GM18873 (cell line): ENCODE data around the gene KCNJ8.
"Not testable (repeated sequence)": the region's sequence is repeated elsewhere in the genome, so short reads cannot be mapped to it uniquely, and the experiment has no call there.

ENCODE experiments used
- ATAC-seq: cut with Tn5 transposase; IDR thresholded peaks from one replicate; pipeline ENCODE4 v1.9.1; 2021; ENCODE audit warnings: mild to moderate bottlenecking, moderate library complexity, moderate number of reproducible peaks; ENCODE audit not compliant: unreplicated experiment, low FRiP score

KCNJ8 gene

GRCh38 chr12:21774358-21775132 is at the start of gene KCNJ8:
TSS of gene KCNJ8 (minus strand) at chr12:21774706. CDS start at chr12:21773616, 1,090 bp downstream.
- no peak for ATAC-seq

DNA sequence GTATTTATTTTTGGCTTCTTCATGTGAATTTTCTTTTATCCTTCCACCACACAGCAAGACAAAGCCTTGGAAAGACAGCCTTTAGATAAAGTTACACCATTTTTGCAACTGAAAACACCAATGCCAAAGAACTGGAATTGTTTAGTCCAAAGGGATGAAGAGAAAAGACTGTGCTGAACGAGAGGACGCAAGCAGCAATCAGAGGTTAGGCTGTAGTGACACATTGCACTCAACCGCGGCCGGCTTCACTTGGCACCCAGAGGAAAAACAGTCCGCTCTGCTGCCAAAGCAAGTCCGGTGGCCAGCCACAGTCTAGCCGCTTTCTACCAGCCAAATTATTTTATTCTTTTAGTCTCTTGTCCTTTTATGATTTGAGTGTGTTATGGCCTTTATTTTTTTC is 49.1 kb upstream of the KCNJ8 start:
- no peak for ATAC-seq

GRCh38 chr12:21819678-21820077 is 45.2 kb upstream of the KCNJ8 start:
- no peak for ATAC-seq

- ATAC-seq, result no peak
Observed at GRCh38 chr12:21819236-21819635, 44.7 kb upstream of the KCNJ8 start.

- ATAC-seq, result no peak
Observed at GRCh38 chr12:21818627-21819026, 44.1 kb upstream of the KCNJ8 start.

DNA sequence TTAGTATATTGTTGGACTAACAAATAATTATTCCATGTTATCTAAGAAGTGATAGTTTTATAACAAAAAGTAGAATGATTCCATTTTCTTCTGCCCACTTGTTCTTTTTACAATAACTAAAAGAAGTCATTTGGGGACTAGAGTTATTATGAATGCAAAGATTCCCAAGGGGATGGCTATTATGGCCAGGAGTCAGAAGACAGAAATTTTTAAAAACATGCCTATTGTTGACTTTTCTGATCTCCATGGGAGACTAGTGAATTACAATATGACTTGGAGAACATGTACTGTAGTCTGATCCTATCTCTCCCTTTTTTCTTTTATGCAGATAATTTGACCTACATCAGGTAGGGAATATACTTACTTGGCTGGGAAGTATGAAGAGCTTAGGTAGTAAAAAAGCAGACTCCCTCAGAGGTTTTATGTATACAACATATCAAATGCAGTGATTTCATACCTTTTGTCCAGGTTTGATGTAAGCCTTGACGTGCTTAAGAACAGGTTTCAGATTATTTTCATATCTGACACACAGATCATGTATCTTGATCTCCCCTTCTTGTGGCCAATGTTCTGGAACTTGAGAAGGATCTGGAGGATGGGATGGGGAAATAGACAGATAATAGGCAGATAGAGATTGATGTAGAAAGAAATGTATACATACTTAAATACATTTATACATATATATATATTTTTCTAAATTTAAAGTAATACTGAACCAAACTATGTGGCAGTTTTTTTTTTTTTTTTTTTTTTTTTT is 41.0 kb upstream of the KCNJ8 start:
- no peak for ATAC-seq

GRCh38 chr12:21814814-21815213 is 40.3 kb upstream of the KCNJ8 start:
- no peak for ATAC-seq

GRCh38 chr12:21814327-21814726 is 39.8 kb upstream of the KCNJ8 start:
- no peak for ATAC-seq

- no peak for ATAC-seq
Observed at GRCh38 chr12:21813751-21814150, 39.2 kb upstream of the KCNJ8 start.

GRCh38 chr12:21813125-21813524 is 38.6 kb upstream of the KCNJ8 start:
- no peak for ATAC-seq

DNA sequence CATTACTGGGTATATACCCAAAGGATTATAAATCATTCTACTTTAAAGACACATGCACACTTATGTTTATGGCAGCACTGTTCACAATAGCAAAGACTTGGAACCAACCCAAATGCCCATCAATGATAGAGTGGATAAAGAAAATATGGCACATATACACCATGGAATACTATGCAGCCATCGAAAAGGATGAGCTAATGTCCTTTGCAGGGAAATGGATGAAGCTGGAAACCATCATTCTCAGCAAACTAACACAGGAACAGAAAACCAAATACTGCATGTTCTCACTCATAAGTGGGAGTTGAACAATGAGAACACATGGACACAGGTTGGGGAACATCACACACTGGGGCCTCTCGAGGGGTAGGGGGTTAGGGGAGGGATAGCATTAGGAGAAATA is 37.8 kb upstream of the KCNJ8 start:
- ATAC-seq, result not testable (repeated sequence)

DNA sequence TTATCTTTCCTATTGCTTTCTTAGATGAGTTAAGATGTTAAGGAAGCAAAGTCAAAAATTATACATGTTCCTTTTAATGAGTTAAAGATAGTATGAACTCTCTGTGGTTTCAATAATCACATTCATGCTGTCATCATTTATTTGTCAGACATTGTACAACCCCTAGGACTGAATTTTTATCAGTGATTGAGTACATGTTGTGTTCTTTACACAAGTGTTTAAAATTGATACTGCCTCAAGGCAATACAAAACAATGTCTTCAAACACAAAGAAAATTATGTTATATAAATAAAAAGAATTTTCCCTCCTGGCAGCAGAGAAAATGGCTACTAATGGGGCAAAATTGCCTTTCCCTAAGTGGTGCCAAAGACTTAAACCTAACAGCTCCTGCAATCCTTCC is 34.6 kb upstream of the KCNJ8 start:
- ATAC-seq, result no peak

DNA sequence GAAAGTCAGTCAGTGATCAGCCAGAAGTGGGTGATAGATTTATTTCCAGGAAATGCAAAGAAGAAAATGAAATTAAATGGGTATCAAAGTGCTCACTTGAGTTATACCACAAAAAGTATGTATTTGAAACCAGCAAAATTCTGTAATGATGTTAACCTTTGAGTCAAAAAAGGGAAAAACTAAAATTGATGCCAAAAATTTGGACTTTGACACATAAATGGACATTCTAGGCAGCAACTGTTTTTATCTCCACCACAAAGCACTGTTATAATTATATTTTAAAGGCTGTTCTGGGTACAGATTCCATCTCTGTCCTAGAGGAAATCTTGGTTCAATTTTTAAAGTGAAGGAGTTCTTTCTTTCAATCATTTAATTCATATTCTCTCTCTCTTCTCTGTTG is 31.7 kb upstream of the KCNJ8 start:
- no peak for ATAC-seq

GRCh38 chr12:21801522-21802288 is 27.2 kb upstream of the KCNJ8 start:
- ATAC-seq, result no peak

GRCh38 chr12:21800011-21800410 is 25.5 kb upstream of the KCNJ8 start:
- ATAC-seq, result no peak

DNA sequence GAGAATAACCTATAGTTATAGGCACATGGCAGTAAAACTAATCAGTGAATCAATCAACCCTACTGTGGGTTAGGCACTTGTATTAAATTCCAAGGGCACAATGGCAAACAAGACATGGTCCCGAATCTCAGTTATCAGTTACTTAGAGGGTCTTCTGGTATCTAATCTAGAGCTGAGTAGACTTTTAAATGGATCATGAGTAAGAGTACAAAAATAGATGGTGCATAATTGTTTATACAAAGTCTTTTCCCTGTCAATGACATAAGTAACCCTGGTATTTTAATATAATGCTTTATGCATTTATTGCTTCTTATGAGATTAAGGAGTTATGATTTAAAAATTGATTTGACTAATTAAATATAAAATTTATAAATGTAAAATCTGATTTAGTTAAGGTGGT is 23.0 kb upstream of the KCNJ8 start:
- no peak for ATAC-seq

GRCh38 chr12:21795648-21796328 is 21.3 kb upstream of the KCNJ8 start:
- ATAC-seq, result no peak

DNA sequence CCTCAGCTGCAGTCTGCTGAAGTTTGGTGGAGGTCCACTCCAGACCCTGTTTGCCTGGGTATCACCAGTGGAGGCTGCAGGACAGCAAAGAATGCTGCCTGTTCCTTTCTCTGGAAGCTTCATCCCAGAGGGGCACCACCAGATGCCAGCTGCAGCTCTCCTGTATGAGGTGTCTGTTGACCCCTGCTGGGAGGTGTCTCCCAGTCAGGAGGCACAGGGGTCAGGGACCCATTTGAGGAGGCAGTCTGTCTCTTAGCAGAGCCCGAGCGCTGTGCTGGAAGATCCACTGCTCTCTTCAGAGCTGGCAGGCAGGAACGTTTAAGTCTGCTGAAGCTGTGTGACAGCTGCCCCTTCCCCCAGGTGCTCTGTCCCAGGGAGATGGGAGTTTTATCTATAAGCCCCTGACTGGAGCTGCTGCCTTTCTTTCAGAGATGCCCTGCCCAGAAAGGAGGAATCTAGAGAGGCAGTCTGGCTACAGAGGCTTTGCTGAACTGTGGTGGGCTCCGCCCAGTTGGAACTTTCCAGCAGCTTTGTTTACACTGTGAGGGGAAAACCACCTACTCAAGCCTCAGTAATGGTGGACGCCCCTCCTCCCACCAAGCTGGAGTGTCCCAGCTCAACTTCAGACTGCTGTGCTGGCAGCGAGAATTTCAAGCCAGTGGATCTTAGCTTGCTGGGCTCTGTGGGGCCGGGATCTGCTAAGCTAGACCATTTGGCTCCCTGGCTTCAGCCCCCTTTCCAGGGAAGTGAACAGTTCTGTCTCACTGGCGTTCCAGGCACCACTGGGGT is 20.5 kb upstream of the KCNJ8 start:
- ATAC-seq, result not testable (repeated sequence)

- ATAC-seq, result not testable (repeated sequence)
Observed at GRCh38 chr12:21789687-21790086, 15.2 kb upstream of the KCNJ8 start.
